GM19043 (cell line): ENCODE measurements around the gene KCNQ1OT1.

Source experiments
- ATAC-seq: cut with Tn5 transposase; IDR thresholded peaks from one replicate; pipeline ENCODE4 v1.9.1; 2021; ENCODE audit warnings: low read depth; ENCODE audit not compliant: unreplicated experiment

KCNQ1OT1 gene

DNA sequence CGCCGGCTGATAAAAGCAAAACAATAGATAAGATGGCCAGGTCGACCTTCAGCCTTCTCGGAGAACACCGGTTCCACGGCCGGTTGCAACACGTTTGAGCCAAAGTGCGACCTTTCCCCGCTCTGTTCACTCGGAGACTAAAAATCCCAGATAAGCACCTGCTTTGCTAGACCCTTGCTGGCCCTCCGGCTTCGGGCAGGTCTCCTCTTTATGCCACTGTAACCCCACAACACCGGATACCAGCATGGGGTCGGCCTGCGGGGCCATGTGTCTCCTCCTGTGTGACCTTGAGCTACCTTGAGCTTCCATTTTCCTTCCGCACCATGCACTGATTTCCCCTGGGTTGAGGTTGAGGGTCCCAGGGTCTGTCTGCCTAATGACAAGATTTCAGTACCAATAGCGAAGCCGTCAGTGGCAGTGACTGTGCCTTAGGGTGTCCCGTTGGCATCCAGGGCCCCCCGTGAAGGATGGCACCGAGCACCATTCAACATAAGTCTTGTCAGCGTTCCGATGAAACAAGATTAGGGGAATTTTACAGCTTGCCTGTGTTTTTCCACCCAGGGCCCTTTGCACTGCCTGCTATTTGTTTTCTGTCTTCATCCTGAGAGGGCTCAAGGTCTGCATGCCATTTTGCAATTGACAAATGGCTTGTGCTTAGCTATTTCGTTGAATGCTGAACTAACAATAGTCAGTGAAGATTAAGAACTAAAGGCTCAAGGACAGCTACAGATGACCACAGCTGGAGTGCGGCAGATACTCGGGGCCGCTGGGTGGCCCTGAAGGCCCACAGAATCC, 136.4 kb downstream of the KCNQ1OT1 start:
- no peak for ATAC-seq

DNA sequence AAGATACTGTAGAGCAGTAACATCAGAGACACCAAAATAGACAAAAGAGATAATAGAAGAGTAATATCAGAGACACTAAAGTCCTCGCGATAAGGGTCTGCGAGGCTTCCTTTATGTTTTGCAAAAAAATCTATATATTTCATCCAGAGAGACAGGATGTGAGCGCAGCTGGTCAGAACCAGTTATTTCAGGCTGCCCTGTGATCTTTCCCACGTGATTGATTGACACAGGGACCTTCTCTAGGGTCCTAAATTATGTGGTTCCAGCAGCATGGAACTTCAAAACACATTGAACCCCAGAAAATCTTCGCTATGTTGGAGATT, 136.9 kb downstream of the KCNQ1OT1 start:
- ATAC-seq: no peak

DNA sequence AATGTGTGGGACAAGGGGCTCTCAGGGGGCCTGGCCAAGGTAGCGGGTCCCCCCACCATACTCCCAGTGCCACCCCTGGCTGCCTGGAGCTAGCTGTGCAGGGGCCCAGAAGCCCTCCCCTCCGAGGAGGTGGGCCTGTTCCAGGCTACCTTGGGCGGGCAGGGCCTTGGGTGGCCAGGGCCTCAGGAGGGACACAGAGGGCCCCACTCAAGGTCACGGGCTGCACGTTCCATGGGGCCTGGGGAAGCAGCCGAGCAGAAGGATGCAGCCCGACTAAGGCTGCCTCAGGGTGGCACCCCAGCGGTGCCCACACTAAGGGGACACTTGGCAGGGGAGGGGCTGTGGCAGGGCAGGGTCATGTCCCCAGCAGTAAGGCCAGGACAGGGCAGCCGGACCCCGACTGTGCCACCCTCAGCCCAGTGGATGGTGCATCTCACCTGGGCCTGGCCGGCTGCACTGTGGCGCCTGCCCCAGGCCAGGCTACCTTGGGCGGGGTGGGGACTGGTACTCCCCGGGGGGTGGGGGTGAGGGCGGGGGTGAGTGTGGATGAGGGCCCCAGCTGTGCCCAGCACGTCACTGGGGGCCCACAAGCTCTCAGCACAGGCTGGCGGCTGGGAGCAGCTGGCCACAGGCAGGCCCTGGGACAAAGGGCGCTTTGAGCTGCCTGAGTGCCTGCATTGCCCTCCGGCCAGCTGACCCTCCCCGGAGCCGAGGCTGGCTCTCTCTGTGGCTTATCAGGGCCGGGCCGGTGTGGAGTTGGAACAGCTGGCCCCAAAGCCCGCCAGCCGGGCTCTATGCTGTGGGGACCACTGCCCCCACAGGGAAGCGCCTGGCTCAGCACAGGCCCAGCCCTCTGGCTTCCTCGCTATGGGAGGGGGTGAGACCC, 137.9 kb downstream of the KCNQ1OT1 start:
- ATAC-seq: no peak

- ATAC-seq: no peak
These were observed 140.1 kb downstream of the KCNQ1OT1 start for GRCh38 chr11:2559527-2560311.

GRCh38 chr11:2558861-2559526, 140.8 kb downstream of the KCNQ1OT1 start:
- ATAC-seq: no peak

- ATAC-seq: no peak
These were observed 141.4 kb downstream of the KCNQ1OT1 start for GRCh38 chr11:2558397-2558796.
